Activated naive CD8-positive, alpha-beta T cell treated with anti-CD3 and anti-CD28 coated beads, Interleukin-2, amount 50 U/mL, for 16 hours (primary cell): ENCODE data around the gene BICRA.

Experiments used
- DNase-seq: peaks from one replicate; pipeline ENCODE4 v3.0.0-alpha.2; 2020; ENCODE audit warnings: low read depth, low spot score

BICRA gene

DNA sequence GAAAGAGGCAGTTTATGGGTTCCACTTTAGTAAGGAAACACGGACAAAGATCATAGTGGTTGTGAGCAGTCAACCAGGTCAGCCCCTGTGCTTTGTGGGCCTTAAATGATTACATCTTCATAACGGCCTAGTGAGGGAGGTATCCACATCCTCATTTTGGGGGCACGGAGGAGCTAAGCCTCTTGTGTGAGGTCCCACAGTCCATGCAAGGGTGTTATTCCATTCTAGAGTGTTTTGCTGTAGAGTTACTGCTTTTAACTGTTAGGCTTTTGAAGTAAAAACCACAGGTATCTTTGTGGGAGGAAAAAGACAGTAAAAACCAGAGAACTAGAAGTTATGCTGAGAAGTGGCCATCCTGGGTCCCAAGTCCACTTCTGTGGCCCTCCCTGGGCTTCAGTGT is 140.4 kb downstream of the BICRA start:
- no peak for DNase-seq

DNA sequence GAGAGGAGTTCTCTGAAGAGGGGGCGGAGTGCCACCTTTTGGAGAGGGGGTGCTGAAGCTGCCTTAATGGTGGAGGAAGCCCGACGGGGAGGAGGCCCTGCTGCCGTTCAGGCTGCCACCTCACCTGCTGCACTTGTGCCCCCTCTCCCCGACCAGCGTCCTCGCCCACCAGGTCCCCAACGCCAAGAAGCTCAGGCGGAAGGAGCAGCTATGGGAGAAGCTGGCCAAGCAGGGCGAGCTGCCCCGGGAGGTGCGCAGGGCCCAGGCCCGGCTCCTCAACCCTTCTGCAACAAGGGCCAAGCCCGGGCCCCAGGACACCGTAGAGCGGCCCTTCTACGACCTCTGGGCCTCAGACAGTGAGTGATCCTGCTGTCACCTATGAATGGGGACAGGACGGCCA is 141.8 kb downstream of the BICRA start:
- no peak for DNase-seq

DNA sequence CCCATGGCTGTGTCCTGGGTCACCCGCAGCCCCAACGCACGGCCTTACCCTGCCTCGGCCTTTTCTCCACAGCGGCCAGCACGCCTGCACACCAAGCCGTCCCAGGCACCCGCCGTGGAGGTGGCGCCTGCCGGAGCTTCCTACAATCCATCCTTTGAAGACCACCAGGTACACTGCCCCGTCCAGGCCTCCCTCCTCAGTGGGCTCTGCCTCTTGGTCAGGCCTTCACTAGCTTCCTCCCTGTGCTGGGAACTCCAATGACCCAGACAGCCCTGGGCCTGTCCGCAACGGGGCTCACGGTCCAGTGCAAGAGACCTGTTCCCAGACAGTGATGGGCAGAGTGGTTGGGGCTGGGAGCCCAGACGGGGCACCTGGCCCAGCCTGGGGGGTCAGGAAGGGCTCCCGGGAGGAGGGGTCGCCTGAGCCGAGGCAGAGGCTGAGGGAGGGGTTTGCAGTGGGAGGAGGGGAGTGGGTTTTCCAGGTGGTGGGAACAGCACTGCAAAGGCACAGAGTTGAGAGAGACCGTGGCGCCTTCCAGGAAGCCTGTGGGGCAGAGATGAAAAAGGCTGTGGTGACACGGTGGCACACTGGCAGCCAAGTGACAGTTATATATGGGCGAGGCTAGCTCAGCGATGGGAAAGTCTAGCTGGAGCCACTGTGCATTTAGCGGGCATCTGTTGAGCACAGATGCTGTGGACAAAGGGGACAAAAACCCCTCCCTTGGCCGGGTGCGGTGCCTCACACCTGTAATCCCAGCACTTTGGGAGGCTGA is 143.7 kb downstream of the BICRA start:
- DNase-seq, result no peak
